Chondrocyte (in vitro differentiated cells): ENCODE data around the gene PLA2G2C. TPM values are rescaled to one million over a fixed set of nuclear protein-coding genes. Genes with fewer than 3 reads are reported as not detected.

Source experiments
- DNase-seq: peaks from one replicate; pipeline ENCODE4 v3.0.0; 2021; ENCODE audit warnings: mixed read lengths, low spot score
- H3K27ac Mint-ChIP-seq: one replicate; pipeline ENCODE4 v1.8.0; 2021; ENCODE audit warnings: mild to moderate bottlenecking, moderate library complexity, mixed read lengths; ENCODE audit not compliant: unreplicated experiment
- H3K27me3 Mint-ChIP-seq: 2 replicates; pipeline ENCODE4 v1.8.0; 2021; ENCODE audit warnings: low read depth, mixed read lengths
- H3K36me3 Mint-ChIP-seq: 2 replicates; pipeline ENCODE4 v1.8.0; 2021; ENCODE audit warnings: low read depth, mixed read lengths
- H3K4me1 Mint-ChIP-seq: 2 replicates; pipeline ENCODE4 v1.8.0; 2021; ENCODE audit warnings: low read depth, mild to moderate bottlenecking, mixed read lengths
- H3K4me3 Mint-ChIP-seq: one replicate; pipeline ENCODE4 v1.8.0; 2021; ENCODE audit warnings: mild to moderate bottlenecking, moderate library complexity, mixed read lengths; ENCODE audit not compliant: unreplicated experiment
- H3K9me3 Mint-ChIP-seq: 2 replicates; pipeline ENCODE4 v1.8.0; 2021; ENCODE audit warnings: low read depth, mixed read lengths
- total RNA-seq: library from RNA; stranded (reverse); gene quantifications from 3 replicates; pipeline ENCODE4 v1.2.1, GENCODE V29; 2021
- TF ChIP-seq, protein P1 (sequence below): fragments of 200-600 bp; sonication (generic); IDR thresholded peaks from 2 replicates; pipeline ENCODE4 v1.5.0; 2021; ENCODE audit warnings: antibody characterized with exemption, mild to moderate bottlenecking, moderate library complexity

Gene PLA2G2C
- total RNA-seq, 1 donor from 2014 or later, result not detected

DNA sequence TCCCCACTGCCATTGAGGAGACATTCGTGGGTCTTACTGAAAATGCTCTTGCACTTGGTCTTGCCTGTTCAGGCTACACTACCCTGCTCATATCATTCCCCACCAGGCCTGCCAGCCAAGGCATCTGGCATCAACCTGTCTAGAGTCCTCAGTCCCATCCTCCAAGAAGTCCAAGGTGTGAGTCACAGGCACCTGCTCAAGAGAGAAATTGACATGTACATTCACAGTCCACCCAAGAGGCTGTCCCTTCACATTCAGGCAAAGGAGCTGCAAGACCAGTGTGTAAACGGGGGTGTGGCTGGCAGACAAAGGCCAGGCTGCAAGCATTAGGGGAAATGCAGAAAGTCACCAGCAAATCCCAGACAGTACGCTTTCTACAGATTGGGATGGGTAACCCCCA is 13.1 kb upstream of the PLA2G2C start:
- H3K27me3 Mint-ChIP-seq, result peaks cover 63% of the 10 kb centered on the region
- no peak for DNase-seq
- H3K27ac Mint-ChIP-seq, result no peak overlapping the region
- no peaks in the 10 kb centered on the region for H3K9me3 Mint-ChIP-seq
- H3K36me3 Mint-ChIP-seq, result no peaks in the 10 kb centered on the region
- H3K4me1 Mint-ChIP-seq, result no peaks in the 10 kb centered on the region
- H3K4me3 Mint-ChIP-seq, result no peak overlapping the region
- TF ChIP-seq, protein P1, sequence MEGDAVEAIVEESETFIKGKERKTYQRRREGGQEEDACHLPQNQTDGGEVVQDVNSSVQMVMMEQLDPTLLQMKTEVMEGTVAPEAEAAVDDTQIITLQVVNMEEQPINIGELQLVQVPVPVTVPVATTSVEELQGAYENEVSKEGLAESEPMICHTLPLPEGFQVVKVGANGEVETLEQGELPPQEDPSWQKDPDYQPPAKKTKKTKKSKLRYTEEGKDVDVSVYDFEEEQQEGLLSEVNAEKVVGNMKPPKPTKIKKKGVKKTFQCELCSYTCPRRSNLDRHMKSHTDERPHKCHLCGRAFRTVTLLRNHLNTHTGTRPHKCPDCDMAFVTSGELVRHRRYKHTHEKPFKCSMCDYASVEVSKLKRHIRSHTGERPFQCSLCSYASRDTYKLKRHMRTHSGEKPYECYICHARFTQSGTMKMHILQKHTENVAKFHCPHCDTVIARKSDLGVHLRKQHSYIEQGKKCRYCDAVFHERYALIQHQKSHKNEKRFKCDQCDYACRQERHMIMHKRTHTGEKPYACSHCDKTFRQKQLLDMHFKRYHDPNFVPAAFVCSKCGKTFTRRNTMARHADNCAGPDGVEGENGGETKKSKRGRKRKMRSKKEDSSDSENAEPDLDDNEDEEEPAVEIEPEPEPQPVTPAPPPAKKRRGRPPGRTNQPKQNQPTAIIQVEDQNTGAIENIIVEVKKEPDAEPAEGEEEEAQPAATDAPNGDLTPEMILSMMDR, result no peak

- DNase-seq, result no peak
- Mint-ChIP-seq H3K27me3 (peaks cover 66% of the 10 kb centered on the region), H3K4me3 (no peak overlapping the region), H3K27ac (no peak overlapping the region), H3K36me3 (no peaks in the 10 kb centered on the region), H3K9me3 (no peaks in the 10 kb centered on the region), H3K4me1 (no peaks in the 10 kb centered on the region)
- TF ChIP-seq, protein P1, result no peak
These were observed 12.6 kb upstream of the PLA2G2C start for GRCh38 chr1:20198918-20199317.

- TF ChIP-seq, protein P1, result no peak
- Mint-ChIP-seq H3K27me3 (peaks cover 61% of the 10 kb centered on the region), H3K4me3 (no peak overlapping the region)
These were observed 12.0 kb upstream of the PLA2G2C start for GRCh38 chr1:20198296-20198695.

GRCh38 chr1:20197329-20197791 is 11.0 kb upstream of the PLA2G2C start:
- DNase-seq, result no peak
- Mint-ChIP-seq H3K4me3 (no peak overlapping the region), H3K9me3 (no peaks in the 10 kb centered on the region), H3K27me3 (peaks cover 62% of the 10 kb centered on the region), H3K4me1 (no peaks in the 10 kb centered on the region), H3K36me3 (no peaks in the 10 kb centered on the region), H3K27ac (no peak overlapping the region)
- TF ChIP-seq, protein P1, result no peak

More at GRCh38 chr1:20198296-20198695, 12.0 kb upstream of the PLA2G2C start:
- Mint-ChIP-seq H3K27ac (no peak overlapping the region), H3K4me1 (no peaks in the 10 kb centered on the region), H3K36me3 (no peaks in the 10 kb centered on the region), H3K9me3 (no peaks in the 10 kb centered on the region)
- no peak for DNase-seq

DNA sequence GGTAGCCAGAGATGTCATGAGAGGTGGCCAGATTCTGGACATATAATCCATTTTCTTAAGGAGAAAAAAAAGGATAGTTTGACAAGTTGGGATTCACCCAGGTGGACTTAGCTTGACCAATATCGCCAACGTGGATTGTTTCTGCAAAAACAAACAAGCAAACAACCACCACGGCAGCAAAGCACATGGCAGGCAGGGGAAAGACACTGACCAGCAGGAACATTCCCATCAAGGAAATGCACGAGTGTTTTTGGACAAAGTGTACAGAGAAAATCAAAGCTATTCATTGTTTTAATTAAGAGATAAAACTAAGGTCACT is 9.1 kb upstream of the PLA2G2C start:
- Mint-ChIP-seq H3K4me3 (no peak overlapping the region), H3K9me3 (no peaks in the 10 kb centered on the region), H3K27me3 (peaks cover 67% of the 10 kb centered on the region), H3K4me1 (no peaks in the 10 kb centered on the region), H3K27ac (no peak overlapping the region), H3K36me3 (no peaks in the 10 kb centered on the region)
- no peak for DNase-seq
- TF ChIP-seq, protein P1, result peak; percentile 44
